HEK293T (cell line): ENCODE data around the gene EIF3L.

ENCODE experiments used
- HDGF ChIP-seq: fragments of 450-650 bp; IDR thresholded peaks from 2 replicates; pipeline ENCODE4 v1.6.1; 2017; ENCODE audit warnings: antibody characterized with exemption, borderline replicate concordance
- TARDBP ChIP-seq: fragments of 450-650 bp; IDR thresholded peaks from 2 replicates; pipeline ENCODE4 v1.6.1; 2016

DNA sequence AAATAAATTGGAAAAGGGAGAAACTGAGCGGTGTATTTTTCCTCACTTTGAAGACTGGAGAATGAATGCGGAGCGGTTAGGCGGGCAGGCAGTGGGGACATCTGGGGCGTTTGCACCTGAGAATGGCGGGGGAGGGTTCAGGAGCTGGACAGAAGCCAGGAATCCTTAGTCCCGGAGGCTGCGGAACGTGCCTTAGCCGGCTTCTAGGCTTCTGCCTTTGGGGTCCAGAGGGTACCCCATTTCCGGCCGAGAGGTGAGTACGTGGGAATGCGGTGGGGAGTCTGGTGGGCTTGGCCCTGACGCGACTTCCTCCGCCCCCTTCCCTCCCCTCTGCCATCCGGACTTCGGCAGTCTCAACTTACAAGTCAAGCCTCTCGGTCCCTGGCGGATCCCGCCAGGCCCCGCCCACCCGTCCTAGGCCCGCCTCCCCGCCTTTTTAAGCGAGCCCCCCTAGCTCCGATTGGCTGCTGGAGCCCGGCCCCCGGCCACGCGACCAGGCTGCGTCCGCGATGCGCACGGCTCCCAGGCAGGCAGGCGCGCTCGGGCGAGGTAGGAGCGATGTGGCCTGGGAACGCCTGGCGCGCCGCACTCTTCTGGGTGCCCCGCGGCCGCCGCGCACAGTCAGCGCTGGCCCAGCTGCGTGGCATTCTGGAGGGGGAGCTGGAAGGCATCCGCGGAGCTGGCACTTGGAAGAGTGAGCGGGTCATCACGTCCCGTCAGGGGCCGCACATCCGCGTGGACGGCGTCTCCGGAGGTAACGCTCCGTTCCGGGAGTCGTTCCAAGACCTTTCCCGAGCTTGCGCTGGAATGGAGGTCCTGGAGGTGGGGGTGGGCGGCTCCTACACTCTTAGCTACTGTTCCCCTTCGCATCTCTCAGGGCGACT, 41.6 kb upstream of the EIF3L start, which contains the start of gene GCAT:
- TF ChIP-seq HDGF (no peak), TARDBP (no peak)
